ENCODE data around the gene HSPA12B. TPM values are rescaled to one million over a fixed set of nuclear protein-coding genes. Genes with fewer than 3 reads are reported as not detected.

Gene HSPA12B
- polyA plus RNA-seq, 1 of the 3 experiments (the other 2 are of a cell fraction), result 0.46 TPM

DNA sequence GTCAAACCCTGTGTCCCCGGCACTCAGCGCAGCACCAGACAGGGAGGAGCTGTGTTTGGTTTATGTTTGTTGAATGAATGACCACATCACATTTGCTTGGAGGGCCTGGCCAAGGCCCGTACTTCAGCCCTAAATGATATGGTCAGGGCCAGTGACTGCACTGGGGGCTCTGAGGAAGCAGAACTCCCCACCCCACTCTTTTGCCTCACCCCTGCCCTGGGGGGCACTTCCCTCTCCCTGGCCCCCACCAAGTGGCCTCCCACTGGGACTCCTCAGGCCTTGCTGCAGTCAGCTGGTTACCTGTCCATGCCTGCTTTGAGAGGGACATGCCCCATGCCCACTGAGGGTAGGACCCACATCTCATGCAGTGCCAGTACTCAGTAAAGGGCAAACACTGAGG is 32.2 kb downstream of the HSPA12B start:
- H3K4me3 ChIP-seq (ENCODE audit: low read depth in 2 of 2, low read length in 1 of 2), result no peak overlapping the region
- H3F3A ChIP-seq (replicated peaks; ENCODE audit: insufficient read depth), result peaks cover 17% of the 10 kb centered on the region
- no peak overlapping the region for H3K4me2 ChIP-seq
- ChIA-PET CTCF (interaction anchor here (1.1 to 13.1 kb wide), 4 partner anchors 14 to 57 kb away, joined by 3 to 151 read pairs (median 4); no protein-coding TSS in a partner anchor), POLR2A (no interaction called here)
- no peak for DNase-seq
- no peaks in the 10 kb centered on the region for H3K9me3 ChIP-seq
- H3K9me2 ChIP-seq, result no peaks in the 10 kb centered on the region
- WGBS (ENCODE audit: low lambda C conversion rate), result 100% methylated on average over 3 of the region's 3 CpGs
- no peaks in the 10 kb centered on the region for H3K27me3 ChIP-seq (ENCODE audit: insufficient read depth)
- no peak overlapping the region for H3K27ac ChIP-seq (ENCODE audit: low read depth in 2 of 2, low read length in 1 of 2)
- H4K20me1 ChIP-seq (ENCODE audit: insufficient read depth), result no peaks in the 10 kb centered on the region
- peaks cover 9 to 22% of the 10 kb centered on the region in 2 experiments; a peak in 3 of 4 replicates for H3K4me1 ChIP-seq (ENCODE audit: control insufficient read depth in 1 of 2, insufficient read depth in 2 of 2, low read depth in 1 of 2, low read length in 1 of 2)
- H3K79me2 ChIP-seq (ENCODE audit: insufficient read depth), result peaks cover 11% of the 10 kb centered on the region; the same call in 1 of the 2 replicates
- H3K9ac ChIP-seq, result no peak overlapping the region
- H3K36me3 ChIP-seq (replicated peaks in 1 of 2; ENCODE audit: control insufficient read depth in 1 of 2, insufficient read depth in 2 of 2, low read length in 1 of 2), result no peaks in the 10 kb centered on the region
- TF ChIP-seq, protein P1, sequence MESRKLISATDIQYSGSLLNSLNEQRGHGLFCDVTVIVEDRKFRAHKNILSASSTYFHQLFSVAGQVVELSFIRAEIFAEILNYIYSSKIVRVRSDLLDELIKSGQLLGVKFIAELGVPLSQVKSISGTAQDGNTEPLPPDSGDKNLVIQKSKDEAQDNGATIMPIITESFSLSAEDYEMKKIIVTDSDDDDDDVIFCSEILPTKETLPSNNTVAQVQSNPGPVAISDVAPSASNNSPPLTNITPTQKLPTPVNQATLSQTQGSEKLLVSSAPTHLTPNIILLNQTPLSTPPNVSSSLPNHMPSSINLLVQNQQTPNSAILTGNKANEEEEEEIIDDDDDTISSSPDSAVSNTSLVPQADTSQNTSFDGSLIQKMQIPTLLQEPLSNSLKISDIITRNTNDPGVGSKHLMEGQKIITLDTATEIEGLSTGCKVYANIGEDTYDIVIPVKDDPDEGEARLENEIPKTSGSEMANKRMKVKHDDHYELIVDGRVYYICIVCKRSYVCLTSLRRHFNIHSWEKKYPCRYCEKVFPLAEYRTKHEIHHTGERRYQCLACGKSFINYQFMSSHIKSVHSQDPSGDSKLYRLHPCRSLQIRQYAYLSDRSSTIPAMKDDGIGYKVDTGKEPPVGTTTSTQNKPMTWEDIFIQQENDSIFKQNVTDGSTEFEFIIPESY (IDR thresholded peaks at IDR 0.05; ENCODE audit: borderline replicate concordance, low read depth), result no peak
- TF ChIP-seq NFIC (IDR thresholded peaks at IDR 0.05; ENCODE audit: borderline replicate concordance) (no peak), EP300 (IDR thresholded peaks at IDR 0.05; ENCODE audit: borderline replicate concordance in 1 of 2, low read depth in 1 of 2, low read length in 1 of 2) (no peak), JUND (IDR thresholded peaks at IDR 0.05) (no peak), RAD21 (IDR thresholded peaks at IDR 0.05; ENCODE audit: low read length) (no peak), TAF1 (IDR thresholded peaks at IDR 0.05; ENCODE audit: borderline replicate concordance, low read depth, low read length) (no peak), RCOR1 (IDR thresholded peaks at IDR 0.05; ENCODE audit: low read length) (no peak), POLR2AphosphoS5 (IDR thresholded peaks at IDR 0.05; ENCODE audit: low read depth, low read length) (no peak)
- TF ChIP-seq, protein P2, sequence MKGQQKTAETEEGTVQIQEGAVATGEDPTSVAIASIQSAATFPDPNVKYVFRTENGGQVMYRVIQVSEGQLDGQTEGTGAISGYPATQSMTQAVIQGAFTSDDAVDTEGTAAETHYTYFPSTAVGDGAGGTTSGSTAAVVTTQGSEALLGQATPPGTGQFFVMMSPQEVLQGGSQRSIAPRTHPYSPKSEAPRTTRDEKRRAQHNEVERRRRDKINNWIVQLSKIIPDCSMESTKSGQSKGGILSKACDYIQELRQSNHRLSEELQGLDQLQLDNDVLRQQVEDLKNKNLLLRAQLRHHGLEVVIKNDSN (IDR thresholded peaks at IDR 0.05; ENCODE audit: borderline replicate concordance, low read depth), result no peak
- H2AFZ ChIP-seq (ENCODE audit: low read depth), result no peak overlapping the region

DNA sequence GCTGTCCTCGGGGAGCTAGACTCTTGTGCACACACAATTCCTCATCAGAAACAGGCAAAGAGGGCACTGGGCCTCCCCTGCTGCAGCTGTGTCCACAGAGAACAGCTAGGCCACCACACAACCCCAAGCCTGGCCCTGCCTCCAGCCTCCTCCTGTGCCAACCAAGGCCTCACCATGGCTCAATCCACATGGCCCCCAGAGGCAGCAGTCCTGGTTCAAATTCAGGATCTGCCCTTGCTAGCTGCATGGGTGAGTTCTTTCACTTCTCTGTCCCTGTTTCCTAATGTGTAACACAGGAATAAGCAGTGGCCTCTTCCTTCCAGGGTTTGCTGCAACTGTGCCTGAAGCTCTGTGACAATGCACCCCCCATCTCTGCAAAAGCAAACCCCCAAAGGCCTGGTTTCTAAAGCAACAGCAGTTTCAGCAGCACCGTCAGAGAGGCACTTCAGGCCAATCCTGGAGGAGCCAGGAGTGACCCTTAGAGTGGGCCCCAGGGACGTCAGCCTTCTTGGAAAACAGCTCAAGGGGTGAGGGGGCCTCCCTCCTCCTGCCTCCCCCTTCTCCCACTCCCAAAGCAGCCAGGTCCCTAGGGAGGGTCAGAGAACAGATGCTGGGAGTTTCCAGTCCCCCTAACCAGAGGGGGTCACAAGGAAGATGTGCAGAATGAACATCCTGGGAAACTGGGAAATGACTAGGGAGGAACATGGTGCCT is 32.8 kb downstream of the HSPA12B start:
- Histone ChIP-seq H3K27ac (ENCODE audit: low read depth in 2 of 2, low read length in 1 of 2) (no peak overlapping the region), H3K79me2 (ENCODE audit: insufficient read depth) (peaks cover 11% of the 10 kb centered on the region; the same call in 1 of the 2 replicates), H3K4me2 (no peak overlapping the region), H4K20me1 (ENCODE audit: insufficient read depth) (no peaks in the 10 kb centered on the region), H3F3A (replicated peaks; ENCODE audit: insufficient read depth) (peaks cover 17% of the 10 kb centered on the region), H3K9ac (no peak overlapping the region), H3K4me3 (ENCODE audit: low read depth in 2 of 2, low read length in 1 of 2) (no peak overlapping the region), H3K9me2 (no peaks in the 10 kb centered on the region), H3K9me3 (no peaks in the 10 kb centered on the region), H3K36me3 (replicated peaks in 1 of 2; ENCODE audit: control insufficient read depth in 1 of 2, insufficient read depth in 2 of 2, low read length in 1 of 2) (no peaks in the 10 kb centered on the region), H3K4me1 (ENCODE audit: control insufficient read depth in 1 of 2, insufficient read depth in 2 of 2, low read depth in 1 of 2, low read length in 1 of 2) (peaks cover 9 to 22% of the 10 kb centered on the region in 2 experiments; a peak in 3 of 4 replicates), H2AFZ (ENCODE audit: low read depth) (no peak overlapping the region), H3K27me3 (ENCODE audit: insufficient read depth) (no peaks in the 10 kb centered on the region)
- 88% methylated on average over 3 of the region's 3 CpGs for WGBS (ENCODE audit: low lambda C conversion rate)
- ChIA-PET POLR2A (no interaction called here), CTCF (interaction anchor here (1.0 to 13.1 kb wide), 7 partner anchors 14 to 89 kb away, joined by 3 to 151 read pairs (median 4); no protein-coding TSS in a partner anchor)
- TF ChIP-seq FOXJ3 (CRISPR knock-in tag; IDR thresholded peaks at IDR 0.05), result no peak
- TF ChIP-seq, protein P2 (IDR thresholded peaks at IDR 0.05; ENCODE audit: borderline replicate concordance, low read depth), result no peak
- no peak for TF ChIP-seq TAF1 (IDR thresholded peaks at IDR 0.05; ENCODE audit: borderline replicate concordance, low read depth, low read length)
- TF ChIP-seq JUND (IDR thresholded peaks at IDR 0.05), result no peak
- TF ChIP-seq MEF2A (IDR thresholded peaks at IDR 0.05; ENCODE audit: borderline replicate concordance, low read depth), result no peak
- no peak for TF ChIP-seq GABPA (IDR thresholded peaks at IDR 0.05; ENCODE audit: low read depth)
- no peak for TF ChIP-seq MXI1 (IDR thresholded peaks at IDR 0.05; ENCODE audit: low read depth, low read length)
- TF ChIP-seq NRF1 (IDR thresholded peaks at IDR 0.05; ENCODE audit: low read depth, low read length), result no peak
- TF ChIP-seq, protein P3, sequence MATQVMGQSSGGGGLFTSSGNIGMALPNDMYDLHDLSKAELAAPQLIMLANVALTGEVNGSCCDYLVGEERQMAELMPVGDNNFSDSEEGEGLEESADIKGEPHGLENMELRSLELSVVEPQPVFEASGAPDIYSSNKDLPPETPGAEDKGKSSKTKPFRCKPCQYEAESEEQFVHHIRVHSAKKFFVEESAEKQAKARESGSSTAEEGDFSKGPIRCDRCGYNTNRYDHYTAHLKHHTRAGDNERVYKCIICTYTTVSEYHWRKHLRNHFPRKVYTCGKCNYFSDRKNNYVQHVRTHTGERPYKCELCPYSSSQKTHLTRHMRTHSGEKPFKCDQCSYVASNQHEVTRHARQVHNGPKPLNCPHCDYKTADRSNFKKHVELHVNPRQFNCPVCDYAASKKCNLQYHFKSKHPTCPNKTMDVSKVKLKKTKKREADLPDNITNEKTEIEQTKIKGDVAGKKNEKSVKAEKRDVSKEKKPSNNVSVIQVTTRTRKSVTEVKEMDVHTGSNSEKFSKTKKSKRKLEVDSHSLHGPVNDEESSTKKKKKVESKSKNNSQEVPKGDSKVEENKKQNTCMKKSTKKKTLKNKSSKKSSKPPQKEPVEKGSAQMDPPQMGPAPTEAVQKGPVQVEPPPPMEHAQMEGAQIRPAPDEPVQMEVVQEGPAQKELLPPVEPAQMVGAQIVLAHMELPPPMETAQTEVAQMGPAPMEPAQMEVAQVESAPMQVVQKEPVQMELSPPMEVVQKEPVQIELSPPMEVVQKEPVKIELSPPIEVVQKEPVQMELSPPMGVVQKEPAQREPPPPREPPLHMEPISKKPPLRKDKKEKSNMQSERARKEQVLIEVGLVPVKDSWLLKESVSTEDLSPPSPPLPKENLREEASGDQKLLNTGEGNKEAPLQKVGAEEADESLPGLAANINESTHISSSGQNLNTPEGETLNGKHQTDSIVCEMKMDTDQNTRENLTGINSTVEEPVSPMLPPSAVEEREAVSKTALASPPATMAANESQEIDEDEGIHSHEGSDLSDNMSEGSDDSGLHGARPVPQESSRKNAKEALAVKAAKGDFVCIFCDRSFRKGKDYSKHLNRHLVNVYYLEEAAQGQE (IDR thresholded peaks at IDR 0.05; ENCODE audit: low read depth, low read length), result no peak
- TF ChIP-seq SIN3A (IDR thresholded peaks at IDR 0.05; ENCODE audit: borderline replicate concordance, low read depth, low read length), result no peak
- no peak for TF ChIP-seq ELF1 (IDR thresholded peaks at IDR 0.05)
- no peak for TF ChIP-seq SMC3 (IDR thresholded peaks at IDR 0.05; ENCODE audit: low read depth, low read length)
- no peak for TF ChIP-seq EP300 (IDR thresholded peaks at IDR 0.05; ENCODE audit: borderline replicate concordance in 1 of 2, low read depth in 1 of 2, low read length in 1 of 2)
- TF ChIP-seq RXRA (IDR thresholded peaks at IDR 0.05; ENCODE audit: borderline replicate concordance, low read depth), result no peak
- no peak for TF ChIP-seq RFX5 (IDR thresholded peaks at IDR 0.05; ENCODE audit: low read length)
- DNase-seq, result no peak
